Adrenal gland (tissue), 12 donors: ENCODE results near the gene SRCAP. TPM values are rescaled to one million over a fixed set of nuclear protein-coding genes. Genes with fewer than 3 reads are reported as not detected.

ENCODE experiments used
- DNase-seq, 7 donors: peaks; one replicate each; pipeline ENCODE4 v3.0.0-alpha.2; 2019 to 2020
- H3K27ac ChIP-seq, 5 donors: fragments of 200-600 bp; sonication (generic) in 4 of 5; 1 replicate in 3 of 5; 2 replicates in 2 of 5; pipeline versions ENCODE4 v1.5.1 to v1.8.0; 2016 to 2020; ENCODE audit warnings: mild to moderate bottlenecking in 1 of 5
- H3K27me3 ChIP-seq: fragments of 200-600 bp; 2 replicates; pipeline ENCODE4 v1.8.0; 2021
- H3K36me3 ChIP-seq, 2 donors: fragments of 200-600 bp; replicated peaks in 1 of 2; 1 replicate in 1 of 2; 2 replicates in 1 of 2; pipeline versions ENCODE4 v1.5.1 to v1.8.0; 2018 to 2022
- H3K4me1 ChIP-seq, 2 donors: fragments of 200-600 bp; replicated peaks in 1 of 2; 1 replicate in 1 of 2; 2 replicates in 1 of 2; pipeline versions ENCODE4 v1.5.1 to v1.8.0; 2018 to 2021
- H3K4me3 ChIP-seq, 4 donors: fragments of 200-600 bp; sonication (generic) in 3 of 4; one replicate each; pipeline ENCODE4 v1.5.1; 2016 to 2018
- H3K9me3 ChIP-seq, 3 donors: fragments of 200-600 bp; sonication (generic) in 1 of 3; replicated peaks in 1 of 3; 1 replicate in 2 of 3; 2 replicates in 1 of 3; pipeline versions ENCODE4 v1.5.1 to v1.8.0; 2016 to 2021
- CTCF ChIP-seq, 6 experiments: fragments of 450-650 bp in 4 of 6; fragments of 200-600 bp in 2 of 6; sonication (generic) in 1 of 6; IDR thresholded peaks; 1 replicate in 5 of 6; 2 replicates in 1 of 6; pipeline versions ENCODE4 v1.5.1 to v1.8.0; 2016 to 2021; ENCODE audit warnings: antibody characterized with exemption in 6 of 6, mild to moderate bottlenecking in 2 of 6, moderate library complexity in 1 of 6
- POLR2A ChIP-seq, 2 donors: fragments of 450-650 bp; IDR thresholded peaks; one replicate each; pipeline ENCODE4 v1.6.1; 2017; ENCODE audit warnings: antibody characterized with exemption in 2 of 2, mild to moderate bottlenecking in 2 of 2, moderate library complexity in 1 of 2
- WGBS, 4 donors: extraction: QIAGEN DNeasy Blood & Tissue Kit in 2 of 4; methylation state at CpG; one replicate each; pipeline versions ENCODE4 v1.1.5 to v1.1.7; 2013 to 2017; 5-methylcytosine and 5-hydroxymethylcytosine counted together
- intact Hi-C, 2 donors: fragments of 100-400 bp; cut with DNase I; formaldehyde crosslinking; loops; one replicate each; pipeline versions ENCODE4 v1.14.1 to v1.15.0; 2022 to 2023
- polyA plus RNA-seq, 3 donors: library from polyadenylated mRNA; stranded (reverse); fragments of 200-250 nt in 2 of 3; fragments of 350-450 nt in 1 of 3; fragmentation: Illumina TruSeq in 1 of 3; extraction: RNeasy Lipid Tissue Mini Kit (QIAGEN cat#74804) in 1 of 3; gene quantifications; one replicate each; pipeline ENCODE4 v1.2.3, GENCODE V29; 2013 to 2014
- total RNA-seq, 9 donors: library from RNA; depleted of rRNA in 4 of 9; stranded (reverse); fragments of >200 nt in 4 of 9; fragments of 120-200 nt in 1 of 9; fragmentation: NEBNext Ultra II Directional in 1 of 9; extraction: Animal tissue kit (Norgen Biotek cat#: 25700) in 1 of 9; gene quantifications; one replicate each; pipeline versions ENCODE4 v1.1.0 to v1.2.4, GENCODE V29; 2013 to 2023
- donor health status: healthy with polysubstance abuse.
- donor health status: Bipolar disorder and iron deficiency.
- donor health status: DM: yes; HTN: yes; CAD: no.
- donor health status: DM: no; HTN: no; CAD: no.
- donor health status: DM: no; HTN: no; CAD: no.
- donor health status: DM: yes; HTN: yes; CAD: no.

Gene SRCAP
- total and polyA plus RNA-seq, 12 donors: 3.7 to 82.4 (median 46.6) TPM

- no peak overlapping the region for H3K4me3 ChIP-seq
- peaks cover 22 to 31% of the 10 kb centered on the region in 2 donors for H3K4me1 ChIP-seq
- DNase-seq: no peak
- WGBS, 4 donors: 85 to 96% (median 91%) methylated on average over 4 to 7 of the region's 7 CpGs
- intact Hi-C loops: no loop called here
- H3K27ac ChIP-seq: no peak overlapping the region
- H3K27me3 ChIP-seq: no peaks in the 10 kb centered on the region
- TF ChIP-seq CTCF (IDR thresholded peaks at IDR 0.05): no peak
- no peak for TF ChIP-seq POLR2A (IDR thresholded peaks at IDR 0.05)
- H3K9me3 ChIP-seq: no peaks in the 10 kb centered on the region
- peaks cover 0 to 31% of the 10 kb centered on the region in 2 donors for H3K36me3 ChIP-seq
Observed at GRCh38 chr16:30760001-30760559, 61.1 kb downstream of the SRCAP start.

- 26 to 57% (median 29%) methylated on average over 13 to 26 of the region's 26 CpGs for WGBS, 4 donors
- Histone ChIP-seq H3K27me3 (no peaks in the 10 kb centered on the region), H3K4me3 (peak overlapping the region in 3 of 4 donors; percentile 75 to 91 (median 84)), H3K27ac (peak overlapping the region in 4 of 5 donors; percentile 24 to 78 (median 54)), H3K9me3 (no peaks in the 10 kb centered on the region), H3K4me1 (peaks cover 22 to 31% of the 10 kb centered on the region in 2 donors), H3K36me3 (peaks cover 0 to 33% of the 10 kb centered on the region in 2 donors)
- DNase-seq: peak in 1 of 7 donors; percentile 51
- TF ChIP-seq POLR2A (IDR thresholded peaks at IDR 0.05): no peak
- intact Hi-C loops: no loop called here
Observed at GRCh38 chr16:30760577-30761426, 61.8 kb downstream of the SRCAP start.

- TF ChIP-seq CTCF (IDR thresholded peaks at IDR 0.05) (no peak), POLR2A (IDR thresholded peaks at IDR 0.05) (peak in 1 of 2 donors; percentile 32)
- H3K36me3 ChIP-seq: peaks cover 0 to 34% of the 10 kb centered on the region in 2 donors
- peaks cover 22 to 31% of the 10 kb centered on the region in 2 donors for H3K4me1 ChIP-seq
- no peaks in the 10 kb centered on the region for H3K27me3 ChIP-seq
- H3K9me3 ChIP-seq: no peaks in the 10 kb centered on the region
- peak in 2 of 7 donors; percentile 40 to 70 for DNase-seq
- H3K4me3 ChIP-seq: peak overlapping the region in 3 of 4 donors; percentile 75 to 91 (median 84)
- WGBS, 4 donors: 0 to 1% (median 0%) methylated on average over 26 to 64 of the region's 64 CpGs
- intact Hi-C loops: no loop called here
- H3K27ac ChIP-seq: peak overlapping the region in 4 of 5 donors; percentile 24 to 78 (median 54)
Observed at GRCh38 chr16:30761427-30761927, 62.5 kb downstream of the SRCAP start.

GRCh38 chr16:30761928-30762902 lies 63.2 kb downstream of the SRCAP start, which contains the start of the genes CFAP119 and RNF40:
CFAP119 (minus strand) TSS chr16:30762062; CDS start chr16:30761748, 314 bp downstream.
RNF40 (plus strand) TSS chr16:30762322; CDS start chr16:30762546, 224 bp downstream.
- peaks cover 0 to 36% of the 10 kb centered on the region in 2 donors for H3K36me3 ChIP-seq
- WGBS, 4 donors: 0 to 1% (median 1%) methylated on average over 52 to 60 of the region's 60 CpGs

More at GRCh38 chr16:30761928-30762902, 63.2 kb downstream of the SRCAP start, which contains the start of the genes CFAP119 and RNF40:
- intact Hi-C loops: no loop called here
- H3K9me3 ChIP-seq: no peaks in the 10 kb centered on the region
- H3K4me3 ChIP-seq: peak within 1 kb of the TSS; percentile 58 to 91 (median 80)
- H3K27me3 ChIP-seq: no peaks in the 10 kb centered on the region
- peak; percentile 97 to 99 (median 98) for DNase-seq
- peak; percentile 78 to 84 for TF ChIP-seq POLR2A (IDR thresholded peaks at IDR 0.05)
- no peak for TF ChIP-seq CTCF (IDR thresholded peaks at IDR 0.05)
- H3K27ac ChIP-seq: peak within 1 kb of the TSS; percentile 35 to 92 (median 87)
- peaks cover 22 to 31% of the 10 kb centered on the region in 2 donors for H3K4me1 ChIP-seq
